Activated CD4-positive, CD25-positive, alpha-beta regulatory T cell treated with anti-CD3 and anti-CD28 coated beads, Interleukin-2, amount 50 U/mL, for 16 hours (primary cell): Measurements from ENCODE around the gene COL5A2.

ENCODE experiments used
- DNase-seq: peaks from one replicate; pipeline ENCODE4 v3.0.0-alpha.2; 2020; ENCODE audit warnings: low read depth, low spot score

The COL5A2 gene

GRCh38 chr2:189050165-189050712 lies 129.3 kb downstream of the COL5A2 start:
- DNase-seq: no peak

- DNase-seq: no peak
Measured at GRCh38 chr2:189049709-189050164, 129.8 kb downstream of the COL5A2 start.

DNA sequence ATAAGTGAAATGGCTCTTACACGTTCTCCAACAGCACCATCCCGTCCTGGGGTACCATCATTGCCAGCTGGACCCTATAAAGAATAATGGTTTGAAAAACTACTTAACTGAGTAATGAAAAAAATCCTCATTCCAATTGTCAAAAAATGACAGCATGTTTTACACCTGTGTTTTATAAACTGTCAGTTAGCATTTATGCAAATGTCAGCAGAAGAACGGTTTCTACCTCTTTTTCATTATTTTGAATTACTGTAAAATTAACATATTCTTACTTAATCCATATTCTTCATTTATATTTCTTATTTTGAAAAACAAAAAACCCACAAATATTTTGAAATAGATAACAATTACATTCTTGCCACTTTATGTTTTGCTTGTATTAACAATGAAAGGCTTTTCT lies 131.4 kb downstream of the COL5A2 start:
- DNase-seq: no peak

DNA sequence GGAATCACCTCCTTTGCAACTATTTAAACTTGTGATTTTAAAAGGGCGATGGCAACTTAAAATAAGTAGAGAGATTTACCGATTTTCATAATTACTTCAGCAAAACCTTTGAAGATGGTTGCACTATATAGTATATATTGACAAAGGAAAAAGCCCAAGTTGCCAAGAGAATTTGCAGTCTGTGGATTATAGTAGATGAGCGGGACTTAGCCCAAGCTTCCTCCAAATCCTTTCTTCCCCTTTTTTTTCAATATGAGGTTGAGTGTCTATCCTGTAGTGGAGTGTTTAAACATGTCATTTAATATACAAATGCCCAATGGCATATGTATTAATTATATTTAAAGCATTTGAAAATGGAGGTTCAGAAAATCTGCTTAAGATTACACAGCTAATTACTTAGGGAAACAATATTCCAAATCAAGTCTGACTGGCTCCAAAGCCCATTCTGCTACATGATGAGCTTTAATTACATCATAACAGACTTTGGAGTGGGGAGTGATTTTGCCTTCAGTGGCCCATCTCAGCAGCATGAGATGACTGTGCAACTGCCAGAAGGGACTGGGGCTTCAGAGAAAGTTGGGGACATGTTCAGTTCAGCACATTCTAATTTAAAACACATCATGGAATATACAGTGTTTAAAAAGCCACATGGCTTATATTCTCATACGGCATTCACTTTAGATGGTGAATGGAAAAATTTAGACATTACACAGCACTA lies 132.2 kb downstream of the COL5A2 start:
- no peak for DNase-seq

DNA sequence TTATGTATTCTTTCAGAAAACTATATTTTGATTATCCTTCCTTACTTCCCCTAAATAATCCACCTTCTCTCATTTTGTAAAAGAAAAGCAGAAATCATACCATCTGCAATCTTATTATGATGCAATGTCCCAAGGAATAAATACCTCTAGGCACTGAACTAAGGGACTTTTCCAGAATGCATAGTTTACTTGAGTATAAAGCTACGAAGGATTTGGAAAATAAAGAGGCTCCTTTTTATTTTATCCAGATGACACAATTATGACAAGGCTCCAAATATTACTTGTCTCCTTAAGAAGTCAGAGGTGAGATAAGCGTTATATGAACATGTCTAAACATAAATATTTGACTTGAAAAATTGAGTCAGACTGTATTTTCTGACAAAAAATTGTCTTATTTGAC lies 133.2 kb downstream of the COL5A2 start:
- no peak for DNase-seq

DNA sequence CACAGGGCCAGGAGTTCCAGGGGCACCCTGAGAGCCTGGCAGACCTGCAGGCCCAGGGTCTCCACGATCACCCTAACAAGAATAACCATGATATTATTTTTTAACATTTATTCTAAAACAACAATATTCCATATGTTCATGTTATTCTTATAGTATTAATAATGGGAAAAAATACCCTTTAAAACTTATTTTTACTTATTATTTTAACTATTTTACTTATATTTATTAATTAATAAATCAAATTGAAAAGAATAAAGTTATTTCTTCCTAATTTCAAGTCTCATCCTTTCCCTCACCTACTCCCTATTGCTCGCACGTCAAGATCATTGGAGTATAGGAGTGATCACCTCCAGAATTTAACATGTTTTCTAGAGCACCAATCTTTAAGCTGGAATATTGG lies 133.7 kb downstream of the COL5A2 start:
- DNase-seq: no peak

- no peak for DNase-seq
Measured at GRCh38 chr2:189037518-189037917, 142.0 kb downstream of the COL5A2 start.

DNA sequence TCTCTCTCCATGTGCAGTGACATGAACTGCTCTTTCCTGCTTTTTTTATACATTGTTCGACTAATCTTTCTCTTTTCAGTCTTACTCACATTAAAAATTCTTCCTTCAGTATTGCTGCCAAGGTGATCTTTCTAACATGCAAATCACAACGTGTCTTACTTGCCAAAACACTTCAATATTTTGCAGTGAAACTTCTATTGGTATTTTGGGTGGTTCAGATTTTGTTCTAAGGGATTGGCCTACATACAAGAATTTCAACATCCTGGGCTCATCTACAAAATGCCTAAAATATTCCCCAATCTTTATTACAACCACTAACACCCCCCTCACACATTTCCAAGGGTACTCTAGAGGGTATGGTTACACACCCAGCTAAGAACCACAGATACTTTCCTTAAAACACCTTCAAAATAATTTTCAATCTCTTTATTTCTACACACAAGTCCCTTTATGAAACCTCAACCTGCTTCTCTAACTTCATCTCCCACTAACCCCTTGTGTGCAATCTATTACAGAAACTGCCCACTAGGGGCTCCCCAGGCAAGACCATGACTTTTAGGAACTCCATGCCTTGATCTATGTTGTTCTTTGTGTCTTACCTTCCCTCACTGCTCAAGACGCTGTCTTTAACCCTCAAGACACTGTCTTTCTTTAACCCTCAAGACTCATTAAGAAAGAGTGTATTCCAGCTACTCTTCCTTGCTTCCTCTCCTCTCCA lies 154.5 kb downstream of the COL5A2 start:
- DNase-seq: no peak

- DNase-seq: no peak
Measured at GRCh38 chr2:189022492-189022891, 157.1 kb downstream of the COL5A2 start.

DNA sequence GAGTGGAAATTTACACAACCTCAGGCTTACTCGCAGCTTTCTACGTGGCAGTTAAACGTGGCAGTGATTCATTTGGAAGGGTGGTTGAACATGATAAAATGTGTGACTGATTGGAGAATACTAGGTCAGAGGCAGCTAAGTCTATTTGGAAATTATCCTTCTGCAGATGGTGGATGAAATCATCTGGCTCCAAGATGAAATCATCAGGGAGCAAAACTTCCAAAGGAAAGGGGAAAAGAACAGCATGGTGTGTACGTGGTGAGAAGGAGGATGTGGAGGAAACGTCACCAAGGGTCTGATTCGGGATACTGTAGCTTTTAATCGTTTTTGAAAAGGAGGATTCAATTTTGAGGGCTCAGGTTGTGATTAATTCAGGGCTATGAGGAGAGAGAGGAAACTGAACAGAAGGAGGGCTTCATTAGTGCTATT lies 157.5 kb downstream of the COL5A2 start:
- DNase-seq: no peak

DNA sequence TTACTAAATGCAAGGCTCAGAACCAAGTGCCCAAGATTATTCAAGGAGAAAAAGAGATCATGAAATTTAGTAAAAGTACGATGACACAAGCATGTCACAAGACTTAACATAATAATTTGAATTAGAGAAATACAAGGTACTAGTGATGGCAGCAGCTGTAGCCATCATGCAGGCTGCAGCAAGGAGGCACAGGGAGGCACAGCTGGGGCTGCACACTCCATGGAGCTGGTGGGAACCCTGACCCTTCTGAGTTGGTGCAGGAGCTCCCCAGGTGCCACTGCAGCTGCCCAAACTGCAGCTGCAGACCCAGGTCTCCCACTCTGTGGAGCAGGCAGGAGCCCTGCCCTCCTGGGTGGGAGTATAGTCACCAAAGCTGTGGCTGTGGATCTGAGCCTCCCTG lies 159.4 kb downstream of the COL5A2 start:
- DNase-seq: no peak

GRCh38 chr2:189018631-189019030 lies 160.9 kb downstream of the COL5A2 start:
- DNase-seq: no peak

DNA sequence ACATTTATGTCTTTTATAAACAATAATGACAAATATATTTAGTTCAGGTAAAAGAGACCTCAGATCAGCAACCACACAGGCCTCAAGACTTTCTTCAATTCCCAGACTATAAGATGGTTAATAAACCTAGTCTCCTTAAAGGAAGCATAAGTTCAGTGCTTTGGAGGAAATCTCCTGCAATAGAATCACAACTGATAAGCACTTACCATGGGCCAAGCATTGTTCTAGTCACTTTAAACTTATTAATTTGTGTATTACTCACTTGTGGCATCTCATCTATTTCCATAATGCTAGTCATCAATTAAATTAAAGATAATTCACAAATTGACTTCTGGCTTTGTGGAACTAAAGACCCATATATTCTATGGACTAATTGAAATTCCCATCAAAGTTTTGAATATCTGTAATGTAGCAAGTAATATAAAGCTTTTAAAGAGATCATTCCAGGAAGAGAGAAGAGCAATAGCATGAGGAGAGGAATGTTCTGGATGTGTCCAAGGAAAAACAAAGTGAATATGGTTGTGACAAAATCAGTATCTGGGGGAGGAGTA lies 163.2 kb downstream of the COL5A2 start:
- DNase-seq: no peak

DNA sequence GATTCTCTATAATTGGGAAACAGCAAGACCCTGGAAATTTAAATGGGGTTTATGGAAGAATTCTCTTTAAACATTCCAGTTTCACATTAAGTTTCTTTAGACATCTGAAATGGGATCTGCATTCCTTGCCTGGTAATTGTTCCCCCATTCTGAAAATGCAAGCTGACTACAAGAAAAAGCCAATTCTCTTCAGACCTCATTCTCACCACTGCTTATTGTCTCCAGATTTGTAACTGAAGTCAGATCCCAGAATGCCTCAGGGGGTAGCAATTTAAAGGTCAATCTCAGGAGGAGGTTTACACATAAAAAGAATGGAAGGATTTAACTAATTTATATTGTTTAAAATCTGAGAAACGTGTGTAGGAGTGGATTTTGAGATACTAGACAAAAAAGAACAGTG lies 164.2 kb downstream of the COL5A2 start:
- DNase-seq: no peak

GRCh38 chr2:189014449-189015138 lies 165.0 kb downstream of the COL5A2 start:
- no peak for DNase-seq

GRCh38 chr2:189013671-189014448 lies 165.7 kb downstream of the COL5A2 start:
- no peak for DNase-seq

GRCh38 chr2:189013031-189013430 lies 166.5 kb downstream of the COL5A2 start:
- DNase-seq: no peak

- no peak for DNase-seq
Measured at GRCh38 chr2:189012351-189012750, 167.2 kb downstream of the COL5A2 start.

GRCh38 chr2:189010536-189010935 lies 169.0 kb downstream of the COL5A2 start:
- DNase-seq: no peak

- DNase-seq: no peak
Measured at GRCh38 chr2:189008555-189009262, 170.9 kb downstream of the COL5A2 start.

- no peak for DNase-seq
Measured at GRCh38 chr2:189002079-189002478, 177.5 kb downstream of the COL5A2 start.
